H1 (cell line): ENCODE measurements around the gene DTNB.

ENCODE experiments used
- BCL11A ChIP-seq, 2 experiments: IDR thresholded peaks; one replicate each; pipeline ENCODE4 v1.6.1; 2011; ENCODE audit warnings: low read depth in 2 of 2, low read length in 2 of 2, mild to moderate bottlenecking in 2 of 2
- CEBPB ChIP-seq: IDR thresholded peaks from 2 replicates; pipeline ENCODE4 v1.6.1; 2012; ENCODE audit warnings: low read depth, low read length
- CTCF ChIP-seq, 3 experiments: IDR thresholded peaks; 1 replicate in 2 of 3; 2 replicates in 1 of 3; pipeline versions ENCODE4 v1.5.1 to v1.6.1; 2011; ENCODE audit warnings: low read length in 3 of 3, mild to moderate bottlenecking in 3 of 3, inconsistent platforms in 2 of 3, low read depth in 1 of 3, moderate library complexity in 1 of 3; ENCODE audit not compliant: insufficient read depth in 1 of 3; ENCODE audit errors: control extremely low read depth in 1 of 3
- EP300 ChIP-seq, 2 experiments: IDR thresholded peaks; 1 replicate in 1 of 2; 2 replicates in 1 of 2; pipeline ENCODE4 v1.6.1; 2011 to 2012; ENCODE audit warnings: low read depth in 2 of 2, low read length in 2 of 2, mild to moderate bottlenecking in 2 of 2, borderline replicate concordance in 1 of 2, inconsistent platforms in 1 of 2, moderate library complexity in 1 of 2
- EZH2 ChIP-seq: fragments of 200-600 bp; sonication (generic); IDR thresholded peaks from 2 replicates; pipeline ENCODE4 v1.7.1; 2012; ENCODE audit warnings: low read depth, mild to moderate bottlenecking, moderate library complexity, low read length, inconsistent platforms; ENCODE audit not compliant: severe bottlenecking
- POLR2A ChIP-seq, 2 experiments: IDR thresholded peaks; 1 replicate in 1 of 2; 2 replicates in 1 of 2; pipeline ENCODE4 v1.6.1; 2011; ENCODE audit warnings: low read depth in 2 of 2, low read length in 2 of 2, mild to moderate bottlenecking in 2 of 2; ENCODE audit errors: control extremely low read depth in 1 of 2
- POLR2AphosphoS5 ChIP-seq: IDR thresholded peaks from 2 replicates; pipeline ENCODE4 v1.6.1; 2011; ENCODE audit warnings: low read depth, low read length
- RBBP5 ChIP-seq: IDR thresholded peaks from 2 replicates; pipeline ENCODE4 v1.7.1; 2012; ENCODE audit warnings: low read depth, mild to moderate bottlenecking, inconsistent platforms, low read length, moderate library complexity, borderline replicate concordance
- RNF2 ChIP-seq: fragments of 200-900, 300-1000 bp; sonication (generic); IDR thresholded peaks from 2 replicates; pipeline ENCODE4 v1.7.1; 2016; ENCODE audit warnings: borderline replicate concordance, low read depth, mild to moderate bottlenecking, antibody characterized with exemption, low read length; ENCODE audit not compliant: poor library complexity, severe bottlenecking; ENCODE audit errors: missing control alignments
- YY1 ChIP-seq: IDR thresholded peaks from 2 replicates; pipeline ENCODE4 v1.6.1; 2011; ENCODE audit warnings: low read depth, mild to moderate bottlenecking, low read length
- TF ChIP-seq, protein P1 (sequence below): fragments of 300-600 bp; sonication (generic); IDR thresholded peaks from 2 replicates; pipeline ENCODE4 v1.7.1; 2012; ENCODE audit warnings: low read length, moderate library complexity, mild to moderate bottlenecking, inconsistent platforms; ENCODE audit not compliant: insufficient replicate concordance

DNA sequence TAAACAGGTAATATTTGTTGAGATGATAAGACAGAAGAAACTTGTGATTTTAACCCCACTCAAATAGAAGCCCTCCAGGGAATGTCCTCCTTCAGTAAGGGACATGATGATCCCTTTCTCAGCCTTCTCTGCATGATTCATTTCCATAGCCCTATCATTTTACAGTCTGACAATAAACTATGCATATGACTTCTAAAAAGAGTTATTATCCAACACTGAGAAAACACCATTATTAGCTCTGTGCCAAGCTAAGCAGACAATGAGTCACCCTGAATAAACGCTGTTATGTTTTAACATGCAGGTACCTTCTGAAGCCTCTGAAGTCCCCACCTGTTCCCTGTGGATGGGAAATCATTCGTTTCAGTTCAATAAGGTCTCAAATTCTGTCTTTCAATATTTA is 54.7 kb downstream of the DTNB start:
- TF ChIP-seq EP300 (IDR thresholded peaks at IDR 0.05; ENCODE audit: borderline replicate concordance in 1 of 2, low read depth in 2 of 2, low read length in 2 of 2), result no peak
- TF ChIP-seq CTCF (IDR thresholded peaks at IDR 0.05; ENCODE audit: control extremely low read depth in 1 of 3, insufficient read depth in 1 of 3, low read depth in 1 of 3, low read length in 3 of 3), result no peak
- no peak for TF ChIP-seq BCL11A (IDR thresholded peaks at IDR 0.05; ENCODE audit: low read depth in 2 of 2, low read length in 2 of 2)
- TF ChIP-seq POLR2AphosphoS5, result no peak
- TF ChIP-seq RBBP5, result no peak
- TF ChIP-seq POLR2A (IDR thresholded peaks at IDR 0.05; ENCODE audit: control extremely low read depth in 1 of 2, low read depth in 2 of 2, low read length in 2 of 2), result no peak
- no peak for TF ChIP-seq CEBPB
- TF ChIP-seq EZH2, result no peak
- no peak for TF ChIP-seq RNF2
- TF ChIP-seq, protein P1, sequence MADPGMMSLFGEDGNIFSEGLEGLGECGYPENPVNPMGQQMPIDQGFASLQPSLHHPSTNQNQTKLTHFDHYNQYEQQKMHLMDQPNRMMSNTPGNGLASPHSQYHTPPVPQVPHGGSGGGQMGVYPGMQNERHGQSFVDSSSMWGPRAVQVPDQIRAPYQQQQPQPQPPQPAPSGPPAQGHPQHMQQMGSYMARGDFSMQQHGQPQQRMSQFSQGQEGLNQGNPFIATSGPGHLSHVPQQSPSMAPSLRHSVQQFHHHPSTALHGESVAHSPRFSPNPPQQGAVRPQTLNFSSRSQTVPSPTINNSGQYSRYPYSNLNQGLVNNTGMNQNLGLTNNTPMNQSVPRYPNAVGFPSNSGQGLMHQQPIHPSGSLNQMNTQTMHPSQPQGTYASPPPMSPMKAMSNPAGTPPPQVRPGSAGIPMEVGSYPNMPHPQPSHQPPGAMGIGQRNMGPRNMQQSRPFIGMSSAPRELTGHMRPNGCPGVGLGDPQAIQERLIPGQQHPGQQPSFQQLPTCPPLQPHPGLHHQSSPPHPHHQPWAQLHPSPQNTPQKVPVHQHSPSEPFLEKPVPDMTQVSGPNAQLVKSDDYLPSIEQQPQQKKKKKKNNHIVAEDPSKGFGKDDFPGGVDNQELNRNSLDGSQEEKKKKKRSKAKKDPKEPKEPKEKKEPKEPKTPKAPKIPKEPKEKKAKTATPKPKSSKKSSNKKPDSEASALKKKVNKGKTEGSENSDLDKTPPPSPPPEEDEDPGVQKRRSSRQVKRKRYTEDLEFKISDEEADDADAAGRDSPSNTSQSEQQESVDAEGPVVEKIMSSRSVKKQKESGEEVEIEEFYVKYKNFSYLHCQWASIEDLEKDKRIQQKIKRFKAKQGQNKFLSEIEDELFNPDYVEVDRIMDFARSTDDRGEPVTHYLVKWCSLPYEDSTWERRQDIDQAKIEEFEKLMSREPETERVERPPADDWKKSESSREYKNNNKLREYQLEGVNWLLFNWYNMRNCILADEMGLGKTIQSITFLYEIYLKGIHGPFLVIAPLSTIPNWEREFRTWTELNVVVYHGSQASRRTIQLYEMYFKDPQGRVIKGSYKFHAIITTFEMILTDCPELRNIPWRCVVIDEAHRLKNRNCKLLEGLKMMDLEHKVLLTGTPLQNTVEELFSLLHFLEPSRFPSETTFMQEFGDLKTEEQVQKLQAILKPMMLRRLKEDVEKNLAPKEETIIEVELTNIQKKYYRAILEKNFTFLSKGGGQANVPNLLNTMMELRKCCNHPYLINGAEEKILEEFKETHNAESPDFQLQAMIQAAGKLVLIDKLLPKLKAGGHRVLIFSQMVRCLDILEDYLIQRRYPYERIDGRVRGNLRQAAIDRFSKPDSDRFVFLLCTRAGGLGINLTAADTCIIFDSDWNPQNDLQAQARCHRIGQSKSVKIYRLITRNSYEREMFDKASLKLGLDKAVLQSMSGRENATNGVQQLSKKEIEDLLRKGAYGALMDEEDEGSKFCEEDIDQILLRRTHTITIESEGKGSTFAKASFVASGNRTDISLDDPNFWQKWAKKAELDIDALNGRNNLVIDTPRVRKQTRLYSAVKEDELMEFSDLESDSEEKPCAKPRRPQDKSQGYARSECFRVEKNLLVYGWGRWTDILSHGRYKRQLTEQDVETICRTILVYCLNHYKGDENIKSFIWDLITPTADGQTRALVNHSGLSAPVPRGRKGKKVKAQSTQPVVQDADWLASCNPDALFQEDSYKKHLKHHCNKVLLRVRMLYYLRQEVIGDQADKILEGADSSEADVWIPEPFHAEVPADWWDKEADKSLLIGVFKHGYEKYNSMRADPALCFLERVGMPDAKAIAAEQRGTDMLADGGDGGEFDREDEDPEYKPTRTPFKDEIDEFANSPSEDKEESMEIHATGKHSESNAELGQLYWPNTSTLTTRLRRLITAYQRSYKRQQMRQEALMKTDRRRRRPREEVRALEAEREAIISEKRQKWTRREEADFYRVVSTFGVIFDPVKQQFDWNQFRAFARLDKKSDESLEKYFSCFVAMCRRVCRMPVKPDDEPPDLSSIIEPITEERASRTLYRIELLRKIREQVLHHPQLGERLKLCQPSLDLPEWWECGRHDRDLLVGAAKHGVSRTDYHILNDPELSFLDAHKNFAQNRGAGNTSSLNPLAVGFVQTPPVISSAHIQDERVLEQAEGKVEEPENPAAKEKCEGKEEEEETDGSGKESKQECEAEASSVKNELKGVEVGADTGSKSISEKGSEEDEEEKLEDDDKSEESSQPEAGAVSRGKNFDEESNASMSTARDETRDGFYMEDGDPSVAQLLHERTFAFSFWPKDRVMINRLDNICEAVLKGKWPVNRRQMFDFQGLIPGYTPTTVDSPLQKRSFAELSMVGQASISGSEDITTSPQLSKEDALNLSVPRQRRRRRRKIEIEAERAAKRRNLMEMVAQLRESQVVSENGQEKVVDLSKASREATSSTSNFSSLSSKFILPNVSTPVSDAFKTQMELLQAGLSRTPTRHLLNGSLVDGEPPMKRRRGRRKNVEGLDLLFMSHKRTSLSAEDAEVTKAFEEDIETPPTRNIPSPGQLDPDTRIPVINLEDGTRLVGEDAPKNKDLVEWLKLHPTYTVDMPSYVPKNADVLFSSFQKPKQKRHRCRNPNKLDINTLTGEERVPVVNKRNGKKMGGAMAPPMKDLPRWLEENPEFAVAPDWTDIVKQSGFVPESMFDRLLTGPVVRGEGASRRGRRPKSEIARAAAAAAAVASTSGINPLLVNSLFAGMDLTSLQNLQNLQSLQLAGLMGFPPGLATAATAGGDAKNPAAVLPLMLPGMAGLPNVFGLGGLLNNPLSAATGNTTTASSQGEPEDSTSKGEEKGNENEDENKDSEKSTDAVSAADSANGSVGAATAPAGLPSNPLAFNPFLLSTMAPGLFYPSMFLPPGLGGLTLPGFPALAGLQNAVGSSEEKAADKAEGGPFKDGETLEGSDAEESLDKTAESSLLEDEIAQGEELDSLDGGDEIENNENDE, result no peak
- no peak for TF ChIP-seq YY1
